RKO (cell line): ENCODE measurements around the gene SLC35G2.
A peak's percentile ranks its signal among the peaks of the same experiment; 100 is the strongest.
"Not testable (repeated sequence)": the region's sequence is repeated elsewhere in the genome, so short reads cannot be mapped to it uniquely, and the experiment has no call there.

Experiments
- DNase-seq: peaks from one replicate; pipeline ENCODE4 v3.0.0-alpha.2; 2016; ENCODE audit warnings: low spot score

The SLC35G2 gene

DNA sequence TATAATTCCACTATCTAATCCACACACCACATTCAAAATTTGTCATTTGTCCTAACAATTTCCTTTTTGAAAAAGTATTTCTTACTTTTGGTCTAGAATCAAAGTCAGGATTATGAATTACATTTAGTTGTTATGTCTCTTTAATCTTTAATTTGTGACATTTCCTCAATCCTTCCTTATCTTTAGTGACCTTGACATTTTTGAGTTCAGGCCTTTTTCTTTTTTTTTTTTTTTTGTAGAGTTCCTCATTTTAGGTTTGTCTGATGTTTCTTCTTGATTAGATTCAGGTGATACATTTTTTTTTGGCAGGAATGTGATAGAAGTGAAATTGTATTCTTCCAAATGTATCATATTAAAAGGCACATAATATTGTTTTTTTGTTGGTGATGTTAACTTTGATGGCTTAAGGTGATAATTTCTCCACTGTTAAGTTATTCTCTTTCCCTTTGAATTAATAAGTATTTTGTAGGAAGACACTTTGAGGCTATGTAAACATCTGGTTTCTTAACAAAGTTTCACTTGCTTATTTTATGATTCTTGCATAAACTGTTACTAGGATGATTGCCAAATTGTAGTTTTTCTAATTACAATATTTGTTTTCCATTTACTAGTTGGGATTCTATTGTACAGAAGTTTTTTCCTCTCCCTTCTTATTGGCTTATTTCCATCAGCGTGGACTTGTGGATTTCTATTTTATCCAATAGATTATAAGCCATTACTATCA lies 16.3 kb downstream of the SLC35G2 start:
- no peak for DNase-seq

DNA sequence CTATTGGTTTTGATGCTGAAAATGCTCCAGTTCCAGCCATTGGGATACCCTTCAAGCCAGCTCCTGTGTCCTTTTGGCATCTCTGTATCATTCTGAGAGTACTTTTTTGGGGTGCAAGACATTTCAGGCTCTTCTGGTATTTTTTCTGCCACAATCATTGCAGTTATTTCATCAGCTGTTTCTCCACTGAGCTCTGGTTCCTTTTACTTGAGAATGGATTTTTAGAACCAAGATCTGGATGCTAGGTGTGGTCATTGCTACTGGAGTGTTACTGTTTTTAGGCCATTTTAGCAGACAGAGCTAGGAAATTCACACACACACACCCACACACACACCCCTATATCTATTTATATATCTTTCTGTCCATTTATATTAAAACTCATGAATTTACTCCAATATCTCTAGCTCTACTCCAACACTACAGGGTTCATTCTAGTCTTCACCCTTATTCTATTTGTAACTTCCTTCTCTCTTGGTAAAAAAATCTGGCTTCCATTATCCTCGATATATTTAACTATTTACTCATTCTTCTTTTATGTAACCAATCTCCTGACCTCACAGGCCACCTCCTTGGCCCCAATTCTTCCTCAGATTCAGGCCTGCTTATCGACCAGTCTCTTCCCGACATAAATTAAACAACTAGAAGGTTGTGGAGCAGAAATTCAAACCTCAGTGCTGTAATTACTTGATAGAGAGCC lies 17.0 kb downstream of the SLC35G2 start:
- no peak for DNase-seq

DNA sequence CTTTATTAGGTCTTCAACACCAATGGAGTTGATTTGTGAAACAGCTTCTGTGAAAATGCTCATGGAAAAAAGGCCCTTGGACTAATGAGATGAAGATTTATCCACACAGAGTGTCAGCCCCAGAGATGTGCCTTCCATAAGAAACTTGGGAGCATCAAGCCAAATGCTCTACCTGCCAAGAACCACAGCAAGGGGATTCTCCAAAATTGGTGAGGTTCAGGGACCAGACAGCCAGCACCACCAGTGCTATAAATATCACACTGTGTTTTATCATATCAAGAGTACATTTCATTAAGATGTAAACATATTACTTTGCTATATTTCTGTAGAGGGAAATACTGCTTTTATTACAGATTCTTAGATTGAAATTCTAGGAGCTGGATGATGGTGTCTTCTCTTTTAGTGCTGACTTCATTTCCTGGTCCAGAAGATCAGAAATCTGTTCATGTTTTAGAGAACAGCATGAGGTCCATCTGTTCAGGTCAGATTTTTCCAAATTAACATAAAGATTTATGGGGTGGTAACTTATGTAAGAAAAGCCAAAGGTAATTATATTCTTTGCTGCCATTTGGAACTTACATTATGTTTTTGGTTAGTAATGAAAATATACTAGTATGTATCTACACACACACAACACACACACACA lies 17.7 kb downstream of the SLC35G2 start:
- DNase-seq: no peak

DNA sequence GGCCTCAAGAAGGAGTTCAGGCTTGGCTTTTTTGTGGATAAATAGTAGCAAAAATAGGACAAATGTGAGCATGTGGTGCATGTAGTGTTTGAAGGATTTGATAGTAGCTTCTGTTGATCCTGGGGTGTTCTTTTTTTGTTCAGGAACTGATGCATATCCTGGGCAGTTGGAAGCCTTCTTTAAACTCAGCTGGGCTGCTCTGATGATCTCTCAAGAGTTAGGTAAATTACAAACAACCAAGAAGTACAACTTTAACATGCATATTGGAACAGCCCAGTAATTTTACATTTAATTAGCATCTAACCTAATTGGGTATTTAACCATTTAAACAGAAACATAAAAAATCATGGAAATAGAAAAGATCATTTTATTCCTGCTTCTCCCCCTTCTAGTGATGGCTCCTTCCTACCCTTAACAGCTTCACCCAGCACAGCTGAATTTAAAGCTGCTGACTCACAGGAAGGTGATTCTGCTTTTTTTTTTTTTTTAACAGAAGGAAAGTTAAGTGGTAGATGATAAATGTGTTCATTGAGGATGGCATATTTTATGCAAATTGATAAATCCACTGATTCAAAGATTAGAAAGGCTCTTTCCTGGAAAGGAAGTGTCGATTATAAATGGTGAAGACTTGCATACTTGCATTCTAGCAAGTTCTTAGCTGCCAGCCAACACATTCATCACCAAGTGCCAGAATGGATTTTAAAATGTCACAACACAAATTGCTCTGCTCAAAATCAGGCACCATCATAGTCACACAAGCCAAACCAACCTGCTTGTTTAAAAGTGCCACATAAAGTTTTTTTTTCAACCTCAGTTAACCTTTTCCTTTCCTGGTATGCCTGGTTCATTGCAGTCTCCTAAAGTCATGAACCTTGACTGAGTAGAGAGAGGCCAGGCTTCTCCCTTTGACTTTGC lies 20.0 kb downstream of the SLC35G2 start:
- DNase-seq: peak; percentile 46

DNA sequence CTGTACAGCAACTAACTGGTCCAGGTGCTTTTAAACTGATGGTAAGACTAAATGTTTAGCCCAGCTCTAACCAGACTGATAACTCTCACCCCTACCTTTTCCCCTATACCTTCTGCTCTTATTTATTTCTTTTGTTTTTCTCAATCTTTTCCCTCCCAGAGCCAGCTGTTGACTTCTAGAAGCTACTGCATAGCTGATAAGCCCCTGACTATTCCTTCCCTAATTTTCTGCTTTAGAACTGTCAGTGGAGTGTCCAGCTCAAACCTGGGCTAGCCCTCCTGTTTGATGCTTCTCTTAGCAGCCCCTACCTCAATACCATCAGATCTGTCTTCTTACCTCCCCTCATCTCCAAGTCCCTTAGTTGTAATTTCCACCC lies 20.6 kb downstream of the SLC35G2 start:
- no peak for DNase-seq

DNA sequence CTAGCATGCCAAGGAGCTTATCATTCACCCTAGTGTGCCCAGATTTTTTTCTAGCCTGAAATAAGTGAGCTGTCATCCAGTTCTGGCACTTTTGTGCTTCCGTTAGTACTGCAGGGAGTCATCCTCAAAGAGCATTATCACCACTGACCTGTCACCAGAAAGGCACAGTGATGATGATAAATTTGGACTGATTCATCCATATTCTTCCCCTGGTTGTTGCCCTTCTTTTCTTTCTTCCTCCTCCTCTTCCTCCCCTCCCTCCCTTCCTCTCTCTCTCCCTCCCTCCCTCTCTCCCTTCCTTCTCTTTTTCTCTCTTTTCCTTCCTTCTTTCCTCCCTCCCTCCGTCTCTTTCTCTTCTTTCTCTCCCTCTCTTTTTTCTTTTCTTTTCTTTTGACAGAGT lies 21.3 kb downstream of the SLC35G2 start:
- DNase-seq: no peak

DNA sequence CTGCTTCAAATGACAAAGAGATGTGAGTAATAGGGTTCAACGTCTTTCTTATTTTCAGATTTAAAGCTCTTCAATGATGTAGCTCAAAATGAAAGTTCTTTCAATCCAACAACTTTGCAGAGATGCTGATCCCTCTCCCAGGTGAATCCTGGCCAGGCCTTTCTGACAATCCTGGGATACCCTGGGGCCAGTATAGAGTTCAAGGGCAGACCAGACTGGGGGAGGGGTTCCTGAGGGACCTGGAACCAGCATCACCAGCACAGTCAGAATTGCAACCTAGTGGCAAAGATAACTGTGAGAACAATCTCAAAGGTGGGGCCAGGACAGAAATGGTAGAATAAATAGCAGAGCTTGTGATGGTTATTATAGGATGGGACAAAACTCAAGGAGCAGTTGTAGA lies 23.4 kb downstream of the SLC35G2 start:
- no peak for DNase-seq

DNA sequence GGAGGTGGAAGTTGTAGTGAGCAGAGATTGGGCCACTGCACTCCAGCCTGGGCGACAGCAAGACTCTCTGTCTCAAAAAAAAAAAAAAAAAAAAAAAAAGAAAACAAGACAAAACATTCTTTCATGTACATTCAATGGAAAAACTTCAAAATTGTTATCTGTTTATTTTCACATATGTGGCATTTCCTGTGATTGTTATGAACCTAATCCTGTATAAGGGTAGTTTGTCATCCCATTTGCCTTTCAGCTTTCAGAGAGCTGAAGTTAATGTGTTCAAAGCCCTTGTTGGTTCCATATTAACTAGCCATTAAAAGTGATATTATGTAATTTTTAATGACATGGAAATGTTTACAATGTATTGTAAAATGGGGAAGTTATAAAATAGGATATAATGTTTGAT lies 25.8 kb downstream of the SLC35G2 start:
- no peak for DNase-seq

DNA sequence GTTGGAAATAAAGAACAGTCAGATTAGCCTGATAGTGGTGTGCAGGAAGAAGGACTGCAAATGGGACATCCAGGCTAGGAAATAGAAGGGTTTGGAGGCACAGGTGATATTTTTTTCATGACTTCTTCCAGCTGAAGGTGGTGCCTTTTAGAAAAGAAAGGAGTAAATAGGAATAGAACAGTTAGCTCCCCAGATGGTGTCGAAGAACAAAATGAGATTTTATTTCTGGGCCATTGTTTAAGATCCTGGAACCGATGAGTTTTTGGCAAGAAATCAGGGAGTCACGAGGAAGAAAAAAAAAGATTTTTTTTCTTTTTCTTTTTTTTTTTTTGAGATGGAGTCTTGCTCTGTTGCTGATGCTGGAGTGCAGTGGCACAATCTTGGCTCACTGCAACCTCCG lies 33.3 kb downstream of the SLC35G2 start:
- no peak for DNase-seq

DNA sequence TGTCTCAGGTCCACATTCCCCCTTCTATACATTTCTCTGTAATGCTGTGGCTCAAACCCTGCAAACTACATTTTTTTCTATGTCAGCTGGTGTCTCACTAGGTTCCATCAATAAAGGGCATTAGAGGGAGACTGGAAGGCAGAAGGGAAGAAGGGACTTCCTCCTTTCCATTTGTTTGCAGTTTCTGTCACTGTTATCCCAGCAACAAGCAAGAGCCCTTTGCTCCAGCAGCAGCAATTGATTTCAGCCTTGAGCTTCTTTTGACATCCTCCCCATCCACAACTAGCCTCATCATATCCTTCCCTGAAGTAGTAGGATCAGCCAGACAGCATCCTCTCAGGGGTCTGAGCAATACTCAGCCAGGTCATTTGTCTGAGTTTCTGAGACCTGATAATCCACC lies 37.7 kb downstream of the SLC35G2 start:
- no peak for DNase-seq

DNA sequence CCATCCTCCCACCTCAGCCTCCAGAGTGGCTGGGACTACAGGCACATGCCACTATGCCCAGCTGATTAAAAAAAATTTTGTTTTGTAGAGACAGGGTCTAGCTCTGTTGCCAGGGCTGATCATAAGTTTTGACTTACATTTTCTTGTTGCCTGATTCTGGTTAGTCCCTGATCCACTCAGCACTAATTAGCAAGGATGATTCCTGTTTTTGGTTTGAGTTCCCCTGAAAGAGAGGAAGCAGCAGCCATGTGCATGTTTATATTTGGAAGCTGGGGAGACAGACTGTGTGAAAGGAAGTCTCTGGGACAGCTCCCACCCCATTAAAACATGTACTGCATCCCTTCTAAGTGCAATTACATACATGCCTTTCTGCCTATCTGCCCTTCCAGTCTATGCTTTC lies 39.5 kb downstream of the SLC35G2 start:
- no peak for DNase-seq

DNA sequence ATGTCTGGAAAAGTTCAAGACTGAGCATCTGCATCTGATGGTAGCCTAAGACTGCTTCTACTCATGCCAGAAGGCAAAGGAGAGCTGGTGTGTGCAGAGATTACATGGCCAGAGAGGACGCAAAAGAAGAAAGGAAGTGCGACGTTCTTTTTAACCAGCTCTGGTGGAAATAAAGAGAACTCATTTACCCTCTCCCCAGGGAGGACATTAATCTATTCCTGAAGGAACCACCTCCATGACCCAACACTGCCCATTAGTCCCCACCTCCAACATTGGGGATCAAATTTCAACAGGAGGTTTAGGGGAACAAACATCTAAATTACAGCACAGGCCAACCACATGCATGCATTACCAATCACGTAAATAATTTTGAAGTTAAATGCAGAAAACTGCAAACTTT lies 41.6 kb downstream of the SLC35G2 start:
- no peak for DNase-seq

DNA sequence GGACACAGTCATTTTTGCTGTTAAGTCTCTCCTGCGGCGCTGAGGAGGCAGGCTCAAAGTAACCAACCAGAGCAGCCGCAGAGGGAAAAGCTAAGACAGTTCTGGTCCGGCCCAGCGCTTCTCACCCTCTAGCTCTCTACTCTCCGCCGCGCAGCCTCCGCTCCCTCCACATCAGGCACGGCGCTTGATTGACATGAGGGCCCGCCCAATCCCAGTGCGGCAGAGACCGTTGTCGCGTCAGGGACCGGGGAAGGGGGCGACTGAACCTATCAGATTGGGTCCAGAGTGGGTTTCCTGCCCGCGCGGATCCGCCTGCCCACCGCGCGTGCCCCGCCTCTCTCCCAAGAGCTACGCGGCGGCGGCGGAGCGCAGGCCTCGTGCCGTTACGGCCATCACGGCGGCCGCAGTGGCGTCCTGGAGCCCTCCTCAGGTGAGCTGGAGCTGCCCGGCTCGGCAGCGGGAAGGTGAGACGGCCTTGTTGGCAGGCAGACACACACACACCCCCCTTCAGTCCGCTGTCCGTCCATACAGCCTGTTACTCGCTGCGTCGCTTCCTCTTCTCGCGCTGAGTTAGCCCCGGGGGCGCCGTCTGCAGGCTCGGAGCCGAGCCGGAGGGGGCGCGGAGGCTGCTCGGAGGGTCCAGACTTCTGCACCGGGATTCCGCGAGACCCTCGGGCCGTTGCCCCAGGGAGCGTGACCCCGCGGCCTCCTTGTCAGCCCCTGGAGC lies 43.1 kb downstream of the SLC35G2 start, which contains the start of gene NCK1:
TSS of gene NCK1 (plus strand) at position 319 of the 727 bp plus-strand sequence. CDS start 65,794 bp downstream, outside the sequence.
- DNase-seq: peak; percentile 96

DNA sequence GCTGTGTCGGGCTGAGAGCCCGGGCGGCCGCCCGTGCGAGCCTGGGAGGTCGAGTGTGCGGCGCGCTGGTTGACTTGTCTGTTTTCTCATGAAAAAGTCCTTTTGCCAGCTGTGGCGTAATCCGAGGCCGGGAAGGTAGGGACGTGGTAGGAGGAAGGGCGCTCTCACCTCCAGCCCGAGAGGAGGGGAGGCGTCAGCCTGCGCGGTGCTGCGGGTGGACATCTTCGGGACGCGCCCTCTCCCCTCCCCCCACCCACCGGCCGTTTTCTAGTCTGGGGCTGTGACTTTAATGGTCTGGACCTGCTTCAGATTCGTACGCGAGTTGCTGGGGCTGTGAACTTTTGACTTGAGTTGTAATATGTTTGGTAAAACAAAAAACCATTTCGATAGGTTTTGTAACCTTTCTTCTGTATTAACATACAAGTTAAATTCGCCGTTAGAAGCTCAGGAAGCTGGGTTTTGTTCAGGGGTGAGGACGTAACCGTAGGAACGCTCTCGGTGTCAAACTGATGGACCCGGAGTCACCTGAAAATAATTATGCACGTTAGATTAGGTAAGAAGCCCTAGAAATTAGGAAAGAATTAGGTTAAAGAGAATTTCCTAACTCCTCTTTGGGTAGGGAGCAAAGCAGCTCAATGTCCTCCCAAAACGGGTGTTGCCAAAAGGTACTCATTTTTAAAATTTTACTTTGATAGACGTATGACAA lies 43.8 kb downstream of the SLC35G2 start:
- DNase-seq: peak; percentile 61

DNA sequence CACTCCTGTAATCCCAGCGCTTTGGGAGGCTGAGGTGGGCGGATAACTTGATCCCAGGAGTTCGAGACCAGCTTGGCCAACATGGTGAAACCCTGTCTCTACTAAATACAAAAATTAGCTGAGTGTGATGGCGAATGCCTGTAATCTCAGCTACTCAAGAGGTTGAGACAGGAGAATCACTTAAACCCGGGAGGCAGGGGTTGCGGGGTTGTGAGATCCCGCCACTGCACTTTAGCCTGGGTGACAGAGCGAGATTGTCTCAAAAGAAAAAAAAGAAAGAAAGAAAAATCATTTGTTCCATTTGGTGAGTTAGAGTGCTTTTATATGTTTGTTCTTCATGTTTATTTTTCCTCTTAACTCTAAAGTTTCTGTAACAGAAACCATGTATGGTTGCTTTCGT lies 50.4 kb downstream of the SLC35G2 start:
- no peak for DNase-seq

DNA sequence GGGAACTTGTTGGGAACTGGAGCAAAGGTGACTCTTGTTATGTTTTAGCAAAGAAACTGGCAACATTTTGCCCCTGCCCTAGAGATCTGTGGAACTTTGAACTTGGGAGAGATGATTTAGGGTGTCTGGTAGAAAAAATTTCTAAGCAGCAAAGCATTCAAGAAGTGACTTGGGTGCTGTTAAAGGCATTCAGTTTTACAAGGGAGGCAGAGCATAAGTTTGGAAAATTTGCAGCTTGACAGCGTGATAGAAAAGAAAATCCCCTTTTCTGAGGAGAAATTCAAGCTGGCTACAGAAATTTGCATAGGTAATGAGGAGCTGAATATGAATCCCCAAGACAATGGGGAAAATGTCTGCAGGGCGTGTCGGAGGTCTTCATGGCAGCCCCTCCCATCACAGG lies 53.3 kb downstream of the SLC35G2 start:
- DNase-seq: not testable (repeated sequence)

DNA sequence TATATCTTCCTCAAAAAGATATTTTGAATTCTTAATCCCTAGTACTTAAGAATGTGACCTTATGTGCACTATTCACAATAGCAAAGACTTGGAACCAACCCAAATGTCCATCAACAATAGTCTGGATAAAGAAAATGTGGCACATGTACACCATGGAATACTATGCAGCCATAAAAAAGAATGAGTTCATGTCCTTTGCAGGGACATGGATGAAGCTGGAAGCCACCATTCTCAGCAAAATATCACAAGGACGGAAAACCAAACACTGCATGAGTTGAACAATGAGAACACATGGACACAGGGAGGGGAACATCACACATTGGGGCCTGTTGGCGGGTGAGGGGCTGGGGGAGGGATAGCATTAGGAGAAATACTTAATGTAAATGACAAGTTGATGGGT lies 60.6 kb downstream of the SLC35G2 start:
- not testable (repeated sequence) for DNase-seq

DNA sequence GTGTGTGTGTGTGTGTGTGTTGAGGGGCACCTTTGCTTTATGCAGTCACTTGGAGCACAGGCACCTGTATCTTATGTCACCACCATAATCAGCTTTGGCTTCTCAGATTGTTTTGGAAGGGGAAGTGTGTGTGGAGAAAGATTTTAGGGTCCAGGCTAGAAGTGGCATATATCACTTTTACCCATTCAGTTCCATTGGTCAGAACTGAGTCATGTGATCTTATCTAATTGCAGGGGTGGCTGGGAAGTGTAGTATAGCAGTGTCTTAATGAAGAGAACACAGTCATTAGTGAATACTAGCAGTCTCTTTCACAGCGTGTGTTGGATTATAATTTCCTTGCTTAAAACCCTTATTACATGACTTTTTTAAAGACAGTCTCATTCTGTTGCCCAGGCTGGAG lies 63.6 kb downstream of the SLC35G2 start:
- DNase-seq: peak; percentile 32

DNA sequence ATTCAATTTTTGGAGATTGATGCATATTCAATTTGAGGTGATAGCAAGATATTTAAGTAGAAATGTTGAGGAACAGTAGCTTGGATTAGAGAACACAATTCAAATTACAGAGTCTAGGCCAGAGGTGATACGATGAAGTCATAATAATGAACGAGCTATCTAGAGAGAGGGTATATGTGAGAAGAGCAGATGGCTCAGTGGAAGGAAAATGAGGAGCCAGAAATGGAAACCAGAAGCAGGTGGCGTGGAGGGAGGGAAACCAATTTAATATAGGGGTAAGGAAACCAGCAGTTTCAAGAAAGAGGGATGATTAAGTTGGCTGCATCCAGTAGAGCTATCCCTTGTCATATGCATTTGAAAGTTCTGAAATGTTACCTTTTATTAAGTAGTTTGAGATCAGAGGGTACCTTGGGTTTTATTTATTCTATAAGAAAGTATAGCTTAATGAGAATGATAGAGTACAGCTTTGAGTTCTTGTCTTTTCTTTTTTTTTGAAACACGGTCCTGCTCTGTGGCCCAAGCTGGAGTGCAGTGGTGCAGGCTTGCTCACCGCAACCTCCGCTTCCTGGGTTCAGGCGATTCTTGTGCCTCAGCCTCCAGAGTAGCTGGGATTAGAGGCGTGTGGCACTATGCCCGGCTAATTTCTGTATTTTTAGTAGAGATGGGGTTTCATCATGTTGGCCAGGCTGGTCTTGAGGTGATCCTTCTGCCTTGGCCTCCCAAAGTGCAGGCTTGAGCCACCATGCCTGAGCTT lies 65.2 kb downstream of the SLC35G2 start:
- no peak for DNase-seq
